ENCODE measurements around the gene CTRB1. TPM values are rescaled to one million over a fixed set of nuclear protein-coding genes. Genes with fewer than 3 reads are reported as not detected.

Gene CTRB1
- total and polyA plus RNA-seq, 2 of the 13 experiments (the other 11 are each of a cell fraction or from before 2014, with no cell fraction given) = not detected

DNA sequence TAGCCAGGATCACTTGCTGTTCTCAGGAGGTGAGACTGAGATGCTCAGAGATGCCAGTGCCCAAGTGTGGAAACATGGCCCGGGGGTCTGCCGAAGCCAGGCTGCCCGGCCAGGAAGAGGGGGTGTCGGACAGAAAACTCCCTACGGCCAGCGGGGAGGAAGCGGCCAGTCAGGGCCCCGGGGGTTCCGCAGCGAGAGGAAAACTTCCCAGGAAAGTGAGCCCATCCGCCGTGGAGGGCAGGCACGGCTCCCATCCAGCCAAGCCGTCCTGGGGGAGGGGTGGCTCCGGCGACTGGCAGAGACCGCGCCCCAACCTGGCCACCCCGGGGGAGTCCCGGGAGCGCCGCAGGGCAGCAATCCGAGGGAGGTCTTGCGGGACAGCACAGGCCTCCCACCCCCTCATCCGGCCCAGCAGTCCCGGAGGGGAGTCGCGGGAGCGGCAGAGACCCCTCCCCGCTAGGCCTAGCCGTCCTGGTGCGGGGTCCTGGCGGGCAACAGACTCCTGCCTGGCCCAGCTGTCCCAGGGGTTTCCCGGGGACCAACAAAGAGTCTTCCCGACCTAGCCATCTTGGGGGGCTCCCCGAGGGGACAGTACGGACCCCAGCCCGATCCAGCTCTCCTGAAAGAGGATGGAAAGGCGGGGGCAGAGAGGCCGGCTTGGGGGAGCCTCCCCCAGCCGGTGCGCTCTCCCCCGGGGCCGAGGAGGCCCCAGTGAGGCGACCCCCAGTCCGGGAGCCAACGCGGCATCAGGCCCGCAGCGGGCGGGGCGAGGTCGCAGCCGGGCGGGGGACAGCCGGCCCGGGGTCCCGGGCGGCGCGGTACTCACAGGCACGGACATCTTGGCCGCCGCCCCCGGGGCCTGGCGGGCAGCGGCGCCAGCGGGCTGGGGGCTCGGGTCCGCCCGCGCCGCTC, 46.5 kb downstream of the CTRB1 start (continued):
- TF ChIP-seq, protein P1, sequence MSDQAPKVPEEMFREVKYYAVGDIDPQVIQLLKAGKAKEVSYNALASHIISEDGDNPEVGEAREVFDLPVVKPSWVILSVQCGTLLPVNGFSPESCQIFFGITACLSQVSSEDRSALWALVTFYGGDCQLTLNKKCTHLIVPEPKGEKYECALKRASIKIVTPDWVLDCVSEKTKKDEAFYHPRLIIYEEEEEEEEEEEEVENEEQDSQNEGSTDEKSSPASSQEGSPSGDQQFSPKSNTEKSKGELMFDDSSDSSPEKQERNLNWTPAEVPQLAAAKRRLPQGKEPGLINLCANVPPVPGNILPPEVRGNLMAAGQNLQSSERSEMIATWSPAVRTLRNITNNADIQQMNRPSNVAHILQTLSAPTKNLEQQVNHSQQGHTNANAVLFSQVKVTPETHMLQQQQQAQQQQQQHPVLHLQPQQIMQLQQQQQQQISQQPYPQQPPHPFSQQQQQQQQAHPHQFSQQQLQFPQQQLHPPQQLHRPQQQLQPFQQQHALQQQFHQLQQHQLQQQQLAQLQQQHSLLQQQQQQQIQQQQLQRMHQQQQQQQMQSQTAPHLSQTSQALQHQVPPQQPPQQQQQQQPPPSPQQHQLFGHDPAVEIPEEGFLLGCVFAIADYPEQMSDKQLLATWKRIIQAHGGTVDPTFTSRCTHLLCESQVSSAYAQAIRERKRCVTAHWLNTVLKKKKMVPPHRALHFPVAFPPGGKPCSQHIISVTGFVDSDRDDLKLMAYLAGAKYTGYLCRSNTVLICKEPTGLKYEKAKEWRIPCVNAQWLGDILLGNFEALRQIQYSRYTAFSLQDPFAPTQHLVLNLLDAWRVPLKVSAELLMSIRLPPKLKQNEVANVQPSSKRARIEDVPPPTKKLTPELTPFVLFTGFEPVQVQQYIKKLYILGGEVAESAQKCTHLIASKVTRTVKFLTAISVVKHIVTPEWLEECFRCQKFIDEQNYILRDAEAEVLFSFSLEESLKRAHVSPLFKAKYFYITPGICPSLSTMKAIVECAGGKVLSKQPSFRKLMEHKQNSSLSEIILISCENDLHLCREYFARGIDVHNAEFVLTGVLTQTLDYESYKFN (CRISPR knock-in tag; conservative IDR thresholded peaks at IDR 0.05) = no peak
- TF ChIP-seq ZMYM3 (CRISPR knock-in tag; IDR thresholded peaks at IDR 0.05) = no peak
- TF ChIP-seq SMARCE1 (IDR thresholded peaks at IDR 0.05; ENCODE audit: borderline replicate concordance) = no peak
- TF ChIP-seq ZNF282 (IDR thresholded peaks at IDR 0.05; ENCODE audit: partially characterized antibody) = no peak
- TF ChIP-seq PCBP2 (optimal IDR thresholded peaks at IDR 0.05; ENCODE audit: low read depth, low read length, poor library complexity, severe bottlenecking) = no peak
- TF ChIP-seq, protein P2, sequence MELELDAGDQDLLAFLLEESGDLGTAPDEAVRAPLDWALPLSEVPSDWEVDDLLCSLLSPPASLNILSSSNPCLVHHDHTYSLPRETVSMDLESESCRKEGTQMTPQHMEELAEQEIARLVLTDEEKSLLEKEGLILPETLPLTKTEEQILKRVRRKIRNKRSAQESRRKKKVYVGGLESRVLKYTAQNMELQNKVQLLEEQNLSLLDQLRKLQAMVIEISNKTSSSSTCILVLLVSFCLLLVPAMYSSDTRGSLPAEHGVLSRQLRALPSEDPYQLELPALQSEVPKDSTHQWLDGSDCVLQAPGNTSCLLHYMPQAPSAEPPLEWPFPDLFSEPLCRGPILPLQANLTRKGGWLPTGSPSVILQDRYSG (CRISPR knock-in tag; IDR thresholded peaks at IDR 0.05) = no peak; the same call in 1 of the 2 replicates
- no peak for TF ChIP-seq ZNF121 (CRISPR knock-in tag; IDR thresholded peaks at IDR 0.05)
- TF ChIP-seq, protein P3, sequence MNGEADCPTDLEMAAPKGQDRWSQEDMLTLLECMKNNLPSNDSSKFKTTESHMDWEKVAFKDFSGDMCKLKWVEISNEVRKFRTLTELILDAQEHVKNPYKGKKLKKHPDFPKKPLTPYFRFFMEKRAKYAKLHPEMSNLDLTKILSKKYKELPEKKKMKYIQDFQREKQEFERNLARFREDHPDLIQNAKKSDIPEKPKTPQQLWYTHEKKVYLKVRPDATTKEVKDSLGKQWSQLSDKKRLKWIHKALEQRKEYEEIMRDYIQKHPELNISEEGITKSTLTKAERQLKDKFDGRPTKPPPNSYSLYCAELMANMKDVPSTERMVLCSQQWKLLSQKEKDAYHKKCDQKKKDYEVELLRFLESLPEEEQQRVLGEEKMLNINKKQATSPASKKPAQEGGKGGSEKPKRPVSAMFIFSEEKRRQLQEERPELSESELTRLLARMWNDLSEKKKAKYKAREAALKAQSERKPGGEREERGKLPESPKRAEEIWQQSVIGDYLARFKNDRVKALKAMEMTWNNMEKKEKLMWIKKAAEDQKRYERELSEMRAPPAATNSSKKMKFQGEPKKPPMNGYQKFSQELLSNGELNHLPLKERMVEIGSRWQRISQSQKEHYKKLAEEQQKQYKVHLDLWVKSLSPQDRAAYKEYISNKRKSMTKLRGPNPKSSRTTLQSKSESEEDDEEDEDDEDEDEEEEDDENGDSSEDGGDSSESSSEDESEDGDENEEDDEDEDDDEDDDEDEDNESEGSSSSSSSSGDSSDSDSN (CRISPR knock-in tag; IDR thresholded peaks at IDR 0.05) = peak; percentile 77
- TF ChIP-seq ZNF883 (CRISPR knock-in tag; IDR thresholded peaks at IDR 0.05; ENCODE audit: not compliant biosample characterization) = no peak
- TF ChIP-seq ARNT (IDR thresholded peaks at IDR 0.05) = no peak
- TF ChIP-seq NR2F6 (IDR thresholded peaks at IDR 0.05) = no peak
- TF ChIP-seq NR2F6 (CRISPR knock-in tag; IDR thresholded peaks at IDR 0.05) = no peak
- no peak for TF ChIP-seq HOXA7 (CRISPR knock-in tag; IDR thresholded peaks at IDR 0.05)
- no peak for TF ChIP-seq ZNF253 (CRISPR knock-in tag; IDR thresholded peaks at IDR 0.05; ENCODE audit: borderline replicate concordance)
- peak; percentile 78 for TF ChIP-seq AGO1 (IDR thresholded peaks at IDR 0.05; ENCODE audit: low read depth, low read length, poor library complexity, severe bottlenecking)
- no peak for TF ChIP-seq THAP8 (CRISPR knock-in tag; IDR thresholded peaks at IDR 0.05; ENCODE audit: borderline replicate concordance)
- TF ChIP-seq, protein P4, sequence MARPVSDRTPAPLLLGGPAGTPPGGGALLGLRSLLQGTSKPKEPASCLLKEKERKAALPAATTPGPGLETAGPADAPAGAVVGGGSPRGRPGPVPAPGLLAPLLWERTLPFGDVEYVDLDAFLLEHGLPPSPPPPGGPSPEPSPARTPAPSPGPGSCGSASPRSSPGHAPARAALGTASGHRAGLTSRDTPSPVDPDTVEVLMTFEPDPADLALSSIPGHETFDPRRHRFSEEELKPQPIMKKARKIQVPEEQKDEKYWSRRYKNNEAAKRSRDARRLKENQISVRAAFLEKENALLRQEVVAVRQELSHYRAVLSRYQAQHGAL (CRISPR knock-in tag; IDR thresholded peaks at IDR 0.05; ENCODE audit: not compliant biosample characterization) = no peak
- no peak for TF ChIP-seq ZBTB8A (CRISPR knock-in tag; IDR thresholded peaks at IDR 0.05; ENCODE audit: borderline replicate concordance, low read depth)
- TF ChIP-seq, protein P5, sequence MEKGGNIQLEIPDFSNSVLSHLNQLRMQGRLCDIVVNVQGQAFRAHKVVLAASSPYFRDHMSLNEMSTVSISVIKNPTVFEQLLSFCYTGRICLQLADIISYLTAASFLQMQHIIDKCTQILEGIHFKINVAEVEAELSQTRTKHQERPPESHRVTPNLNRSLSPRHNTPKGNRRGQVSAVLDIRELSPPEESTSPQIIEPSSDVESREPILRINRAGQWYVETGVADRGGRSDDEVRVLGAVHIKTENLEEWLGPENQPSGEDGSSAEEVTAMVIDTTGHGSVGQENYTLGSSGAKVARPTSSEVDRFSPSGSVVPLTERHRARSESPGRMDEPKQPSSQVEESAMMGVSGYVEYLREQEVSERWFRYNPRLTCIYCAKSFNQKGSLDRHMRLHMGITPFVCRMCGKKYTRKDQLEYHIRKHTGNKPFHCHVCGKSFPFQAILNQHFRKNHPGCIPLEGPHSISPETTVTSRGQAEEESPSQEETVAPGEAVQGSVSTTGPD (CRISPR knock-in tag; IDR thresholded peaks at IDR 0.05) = no peak; the same call in 1 of the 2 replicates
